Panc1 (cell line): Measurements from ENCODE around the gene NDUFC2.

Source experiments
- POLR2AphosphoS5 ChIP-seq: IDR thresholded peaks from 2 replicates; pipeline ENCODE4 v1.6.1; 2012; ENCODE audit warnings: mild to moderate bottlenecking, low read depth, low read length, moderate library complexity
- REST ChIP-seq, 2 experiments: IDR thresholded peaks; 2 replicates each; pipeline ENCODE4 v1.6.1; 2011 to 2012; ENCODE audit warnings: low read depth in 2 of 2, control low read depth in 1 of 2, low read length in 1 of 2, mild to moderate bottlenecking in 1 of 2, moderate library complexity in 1 of 2; ENCODE audit not compliant: insufficient read depth in 1 of 2
- SIN3A ChIP-seq: IDR thresholded peaks from 2 replicates; pipeline ENCODE4 v1.6.1; 2012; ENCODE audit warnings: low read depth, mild to moderate bottlenecking, low read length, moderate library complexity, borderline replicate concordance; ENCODE audit not compliant: insufficient read depth
- TCF7L2 ChIP-seq: IDR thresholded peaks from 2 replicates; pipeline ENCODE4 v1.6.1; 2011; ENCODE audit warnings: mild to moderate bottlenecking, low read depth, low read length, inconsistent platforms
- TF ChIP-seq, protein P1 (sequence below): fragments of 450-650 bp; IDR thresholded peaks from 2 replicates; pipeline ENCODE4 v1.5.1; 2017; ENCODE audit warnings: mild to moderate bottlenecking

GRCh38 chr11:78111298-78111697 is 31.6 kb upstream of the NDUFC2 start:
- TF ChIP-seq, protein P1, sequence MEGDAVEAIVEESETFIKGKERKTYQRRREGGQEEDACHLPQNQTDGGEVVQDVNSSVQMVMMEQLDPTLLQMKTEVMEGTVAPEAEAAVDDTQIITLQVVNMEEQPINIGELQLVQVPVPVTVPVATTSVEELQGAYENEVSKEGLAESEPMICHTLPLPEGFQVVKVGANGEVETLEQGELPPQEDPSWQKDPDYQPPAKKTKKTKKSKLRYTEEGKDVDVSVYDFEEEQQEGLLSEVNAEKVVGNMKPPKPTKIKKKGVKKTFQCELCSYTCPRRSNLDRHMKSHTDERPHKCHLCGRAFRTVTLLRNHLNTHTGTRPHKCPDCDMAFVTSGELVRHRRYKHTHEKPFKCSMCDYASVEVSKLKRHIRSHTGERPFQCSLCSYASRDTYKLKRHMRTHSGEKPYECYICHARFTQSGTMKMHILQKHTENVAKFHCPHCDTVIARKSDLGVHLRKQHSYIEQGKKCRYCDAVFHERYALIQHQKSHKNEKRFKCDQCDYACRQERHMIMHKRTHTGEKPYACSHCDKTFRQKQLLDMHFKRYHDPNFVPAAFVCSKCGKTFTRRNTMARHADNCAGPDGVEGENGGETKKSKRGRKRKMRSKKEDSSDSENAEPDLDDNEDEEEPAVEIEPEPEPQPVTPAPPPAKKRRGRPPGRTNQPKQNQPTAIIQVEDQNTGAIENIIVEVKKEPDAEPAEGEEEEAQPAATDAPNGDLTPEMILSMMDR = no peak
- TF ChIP-seq SIN3A = no peak
- no peak for TF ChIP-seq POLR2AphosphoS5
- no peak for TF ChIP-seq REST (IDR thresholded peaks at IDR 0.05; ENCODE audit: insufficient read depth in 1 of 2, low read depth in 2 of 2, low read length in 1 of 2)
- TF ChIP-seq TCF7L2 = no peak
